K562 (cell line): ENCODE results near the gene CASKIN1. TPM values are rescaled to one million over a fixed set of nuclear protein-coding genes. Genes with fewer than 3 reads are reported as not detected.

Source experiments
- ATF1 ChIP-seq, 2 experiments: fragments of 450-650 bp in 1 of 2; IDR thresholded peaks; 2 replicates each; pipeline ENCODE4 v1.6.1; 2016; ENCODE audit warnings: missing compliant biosample characterization in 1 of 2, missing genetic modification characterization in 1 of 2
- FOXK1 ChIP-seq: sonication (generic); formaldehyde crosslinking; IDR thresholded peaks from 2 replicates; pipeline ENCODE4 v1.8.0; 2022; ENCODE audit warnings: missing genetic modification reagents, mild to moderate bottlenecking, borderline replicate concordance
- GATAD2A ChIP-seq: fragments of 450-650 bp; IDR thresholded peaks from 2 replicates; pipeline ENCODE4 v1.6.1; 2017
- HDAC2 ChIP-seq: fragments of 450-650 bp; IDR thresholded peaks from 2 replicates; pipeline ENCODE4 v1.6.1; 2016; ENCODE audit warnings: mild to moderate bottlenecking
- KAT2B ChIP-seq: IDR thresholded peaks from one replicate; pipeline ENCODE4 v1.6.1; 2012; ENCODE audit warnings: low read depth, mild to moderate bottlenecking, control low read depth, inconsistent platforms, low read length, moderate library complexity
- KLF6 ChIP-seq: fragments of 250-450 bp; sonication (Bioruptor Pico); IDR thresholded peaks from 2 replicates; pipeline ENCODE4 v1.4.0; 2020; ENCODE audit warnings: mild to moderate bottlenecking, moderate library complexity, borderline replicate concordance
- MED1 ChIP-seq: sonication (generic); formaldehyde crosslinking; IDR thresholded peaks from 2 replicates; pipeline ENCODE4 v1.8.1; 2023; ENCODE audit warnings: missing genetic modification reagents, borderline replicate concordance
- NFRKB ChIP-seq: fragments of 450-650 bp; IDR thresholded peaks from 2 replicates; pipeline ENCODE4 v1.6.1; 2016; ENCODE audit warnings: low read depth
- POLR2AphosphoS5 ChIP-seq: IDR thresholded peaks from 2 replicates; pipeline ENCODE4 v1.6.1; 2011; ENCODE audit warnings: mild to moderate bottlenecking, low read depth, low read length, moderate library complexity; ENCODE audit not compliant: control insufficient read depth, insufficient read depth
- POLR2B ChIP-seq: fragments of 450-650 bp; IDR thresholded peaks from 2 replicates; pipeline ENCODE4 v1.6.1; 2018; ENCODE audit warnings: low read depth; ENCODE audit not compliant: partially characterized antibody
- RAD51 ChIP-seq: fragments of 450-650 bp; IDR thresholded peaks from 2 replicates; pipeline ENCODE4 v1.7.1; 2016; ENCODE audit warnings: low read depth, mild to moderate bottlenecking, borderline replicate concordance
- RERE ChIP-seq: sonication (generic); formaldehyde crosslinking; IDR thresholded peaks from 2 replicates; pipeline ENCODE4 v1.8.0; 2023; ENCODE audit warnings: missing genetic modification reagents, mild to moderate bottlenecking, borderline replicate concordance
- SIRT6 ChIP-seq: IDR thresholded peaks from one replicate; pipeline ENCODE4 v1.6.1; 2012; ENCODE audit warnings: low read depth, mild to moderate bottlenecking, control low read depth, inconsistent platforms, low read length, moderate library complexity
- ZC3H4 ChIP-seq: sonication (generic); formaldehyde crosslinking; IDR thresholded peaks from 2 replicates; pipeline ENCODE4 v1.9.0; 2021; ENCODE audit warnings: missing genetic modification reagents, borderline replicate concordance
- ZNF239 ChIP-seq: fragments of 250-450 bp; sonication (Bioruptor Pico); IDR thresholded peaks from 2 replicates; pipeline ENCODE4 v1.4.0; 2020; ENCODE audit warnings: mild to moderate bottlenecking
- ZNF592 ChIP-seq: fragments of 450-650 bp; IDR thresholded peaks from 2 replicates; pipeline ENCODE4 v1.6.1; 2017; ENCODE audit warnings: antibody characterized with exemption, mild to moderate bottlenecking
- ZNF76 ChIP-seq: fragments of 250-450 bp; sonication (Bioruptor Pico); IDR thresholded peaks from 2 replicates; pipeline ENCODE4 v1.4.0; 2020; ENCODE audit warnings: mild to moderate bottlenecking, moderate library complexity, borderline replicate concordance
- ZSCAN32 ChIP-seq: fragments of 450-650 bp; formaldehyde crosslinking; IDR thresholded peaks from 2 replicates; pipeline ENCODE4 v1.4.0; 2020; ENCODE audit warnings: mild to moderate bottlenecking, moderate library complexity
- polyA plus RNA-seq, 8 experiments: library from polyadenylated mRNA; depleted of rRNA in 4 of 8; stranded (reverse) in 5 of 8; unstranded in 3 of 8; fragments of >200 nt; fragmentation: Nextera tagmentation in 2 of 8; fragmentation: Illumina TruSeq in 1 of 8; extraction: Ambion mirVana in 2 of 8; extraction: Trizol in 1 of 8; gene quantifications; 2 replicates each; pipeline versions ENCODE4 v1.2.1 to v1.2.3, GENCODE V29; 2011 to 2014; ENCODE audit warnings: inconsistent platforms in 1 of 8, missing spikeins in 1 of 8
- total RNA-seq, 7 experiments: library from RNA; depleted of rRNA in 6 of 7; stranded (reverse); fragments of >200 nt in 6 of 7; fragmentation: Illumina TruSeq in 2 of 7; extraction: Trizol in 2 of 7; gene quantifications; 2 replicates each; pipeline versions ENCODE4 v1.2.1 to v1.2.3, GENCODE V29; 2011 to 2021; ENCODE audit warnings: low replicate concordance in 1 of 7
- TF ChIP-seq, protein P1 (sequence below): fragments of 450-650 bp; formaldehyde crosslinking; IDR thresholded peaks from 2 replicates; pipeline ENCODE4 v1.4.0; 2020; ENCODE audit warnings: mild to moderate bottlenecking, mixed read lengths

The CASKIN1 gene
- total and polyA plus RNA-seq, 9 of the 15 experiments (the other 6 are each of a cell fraction or from before 2014, with no cell fraction given): 0.15 to 4.5 (median 1.5) TPM; not detected in 2

- TF ChIP-seq KLF6 (CRISPR knock-in tag) (no peak), MED1 (no peak), FOXK1 (CRISPR knock-in tag) (no peak), ZC3H4 (CRISPR knock-in tag) (no peak), ZSCAN32 (CRISPR knock-in tag) (no peak), NFRKB (no peak), KAT2B (no peak), GATAD2A (no peak), POLR2AphosphoS5 (no peak), ZNF592 (no peak), ATF1 (CRISPR knock-in tag; IDR thresholded peaks at IDR 0.05) (no peak), ATF1 (tag; IDR thresholded peaks at IDR 0.05) (no peak), RERE (CRISPR knock-in tag) (no peak), SIRT6 (no peak), ZNF239 (CRISPR knock-in tag) (no peak), HDAC2 (peak; percentile 92), ZNF76 (CRISPR knock-in tag) (no peak), POLR2B (no peak), RAD51 (no peak)
- TF ChIP-seq, protein P1, sequence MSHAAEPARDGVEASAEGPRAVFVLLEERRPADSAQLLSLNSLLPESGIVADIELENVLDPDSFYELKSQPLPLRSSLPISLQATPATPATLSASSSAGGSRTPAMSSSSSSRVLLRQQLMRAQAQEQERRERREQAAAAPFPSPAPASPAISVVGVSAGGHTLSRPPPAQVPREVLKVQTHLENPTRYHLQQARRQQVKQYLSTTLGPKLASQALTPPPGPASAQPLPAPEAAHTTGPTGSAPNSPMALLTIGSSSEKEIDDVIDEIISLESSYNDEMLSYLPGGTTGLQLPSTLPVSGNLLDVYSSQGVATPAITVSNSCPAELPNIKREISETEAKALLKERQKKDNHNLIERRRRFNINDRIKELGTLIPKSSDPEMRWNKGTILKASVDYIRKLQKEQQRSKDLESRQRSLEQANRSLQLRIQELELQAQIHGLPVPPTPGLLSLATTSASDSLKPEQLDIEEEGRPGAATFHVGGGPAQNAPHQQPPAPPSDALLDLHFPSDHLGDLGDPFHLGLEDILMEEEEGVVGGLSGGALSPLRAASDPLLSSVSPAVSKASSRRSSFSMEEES: no peak
Measured at GRCh38 chr16:2194852-2195321, 1.5 kb downstream of the CASKIN1 start (continued).
